ENCODE results near the gene CA11.
"Not testable (repeated sequence)": the region's sequence is repeated elsewhere in the genome, so short reads cannot be mapped to it uniquely, and the experiment has no call there.

CA11 gene

GRCh38 chr19:48646001-48646721, at the start of gene CA11:
TSS of gene CA11 (minus strand) at chr19:48646187. CDS start at chr19:48645632, 555 bp downstream.
- DNase-seq = peak; percentile 74 to 87

- not testable (repeated sequence) for DNase-seq
These were observed 47.6 kb upstream of the CA11 start for GRCh38 chr19:48693629-48694028.

- peak in 1 of 2 experiments; percentile 60 for DNase-seq
These were observed 43.5 kb upstream of the CA11 start for GRCh38 chr19:48689449-48689848.

GRCh38 chr19:48687776-48688175, 41.8 kb upstream of the CA11 start:
- DNase-seq = no peak

GRCh38 chr19:48686637-48687036, 40.6 kb upstream of the CA11 start:
- DNase-seq = not testable (repeated sequence)

- no peak for DNase-seq
These were observed 40.1 kb upstream of the CA11 start for GRCh38 chr19:48686088-48686487.

GRCh38 chr19:48685583-48685982, 39.6 kb upstream of the CA11 start:
- no peak for DNase-seq

GRCh38 chr19:48683349-48683748, 37.4 kb upstream of the CA11 start:
- DNase-seq = no peak

GRCh38 chr19:48681127-48681470, 35.1 kb upstream of the CA11 start:
- no peak for DNase-seq

GRCh38 chr19:48680436-48681126, 34.6 kb upstream of the CA11 start:
- DNase-seq = no peak

GRCh38 chr19:48680006-48680405, 34.0 kb upstream of the CA11 start:
- not testable (repeated sequence) for DNase-seq

- no peak for DNase-seq
These were observed 32.2 kb upstream of the CA11 start for GRCh38 chr19:48678201-48678600.

- no peak for DNase-seq
These were observed 30.9 kb upstream of the CA11 start for GRCh38 chr19:48676887-48677286.

GRCh38 chr19:48676487-48676886, 30.5 kb upstream of the CA11 start:
- DNase-seq = no peak

GRCh38 chr19:48674921-48675824, 29.2 kb upstream of the CA11 start:
- peak; percentile 54 to 88 for DNase-seq

GRCh38 chr19:48674216-48674809, 28.3 kb upstream of the CA11 start:
- no peak for DNase-seq

- no peak for DNase-seq
These were observed 27.6 kb upstream of the CA11 start for GRCh38 chr19:48673436-48674100.

GRCh38 chr19:48672994-48673393, 27.0 kb upstream of the CA11 start, which contains the start of gene NTN5:
TSS of gene NTN5 (minus strand) at chr19:48673017. CDS start at chr19:48670986, 2,031 bp downstream.
- no peak for DNase-seq

- no peak for DNase-seq
These were observed 25.5 kb upstream of the CA11 start for GRCh38 chr19:48671446-48671995.

GRCh38 chr19:48670699-48671445, 24.9 kb upstream of the CA11 start:
- no peak for DNase-seq
